IMR-90 (cell line): Measurements from ENCODE around the gene CRYBA2. TPM values are rescaled to one million over a fixed set of nuclear protein-coding genes. Genes with fewer than 3 reads are reported as not detected.

Experiments
- ATAC-seq: fragments of 200-7000 bp; cut with Tn5 transposase; 2 replicates; pipeline ENCODE4 v1.9.1; 2020; ENCODE audit warnings: low read depth, mild to moderate bottlenecking, moderate library complexity
- BruUV-seq: library from RNA; stranded (reverse); fragments of 400-500 nt; replicated peaks from 2 replicates; lab custom pipeline; 2021; lab: Mats Ljungman, UMichigan
- CTCF ChIA-PET: fragments of 300-600 bp; formaldehyde crosslinking; extraction: SDS; loops from one replicate; lab custom pipeline; 2021; ENCODE audit warnings: antibody characterized with exemption; lab: Yijun Ruan, JAX
- POLR2A ChIA-PET: fragments of 300-600 bp; sonication (Branson Sonifier 250); formaldehyde crosslinking; loops from one replicate; lab custom pipeline; 2022; ENCODE audit warnings: antibody characterized with exemption; ENCODE audit not compliant: unreplicated experiment; lab: Charles Lee
- DNase-seq: peaks from one replicate; pipeline ENCODE4 v3.0.0; 2013
- H2AFZ ChIP-seq: replicated peaks from 2 replicates; pipeline ENCODE3; 2013; ENCODE audit warnings: low read length, mild to moderate bottlenecking; ENCODE audit not compliant: poor library complexity
- H2AK5ac ChIP-seq: 2 replicates; pipeline ENCODE4 v1.6.1; 2013; ENCODE audit warnings: low read depth, low read length, inconsistent platforms
- H2AK9ac ChIP-seq: replicated peaks from 2 replicates; pipeline ENCODE3; 2013; ENCODE audit warnings: mild to moderate bottlenecking, low read depth, low read length, moderate library complexity; ENCODE audit not compliant: poor library complexity
- H2BK120ac ChIP-seq: 2 replicates; pipeline ENCODE4 v1.6.1; 2013; ENCODE audit warnings: low read depth, low read length, inconsistent platforms
- H2BK15ac ChIP-seq: 3 replicates; pipeline ENCODE4 v1.6.1; 2013; ENCODE audit warnings: low read depth, low read length, inconsistent platforms
- H2BK20ac ChIP-seq: 2 replicates; pipeline ENCODE4 v1.6.1; 2013; ENCODE audit warnings: low read depth, mild to moderate bottlenecking, inconsistent platforms, low read length, moderate library complexity
- H2BK5ac ChIP-seq: 2 replicates; pipeline ENCODE4 v1.6.1; 2013; ENCODE audit warnings: mild to moderate bottlenecking, low read depth, low read length, inconsistent platforms; ENCODE audit not compliant: poor library complexity, severe bottlenecking
- H3K14ac ChIP-seq: replicated peaks from 2 replicates; pipeline ENCODE4 v1.6.1; 2013; ENCODE audit warnings: low read depth, low read length, inconsistent platforms
- H3K18ac ChIP-seq: 2 replicates; pipeline ENCODE4 v1.6.1; 2013; ENCODE audit warnings: low read depth, low read length, control low read depth
- H3K23ac ChIP-seq: 2 replicates; pipeline ENCODE4 v1.6.1; 2013; ENCODE audit warnings: low read depth, low read length, inconsistent platforms
- H3K27ac ChIP-seq: 2 replicates; pipeline ENCODE4 v1.5.1; 2013; ENCODE audit warnings: mild to moderate bottlenecking, control low read depth, low read length; ENCODE audit not compliant: insufficient read depth
- H3K27me3 ChIP-seq: 2 replicates; pipeline ENCODE4 v1.6.1; 2013; ENCODE audit warnings: low read length; ENCODE audit not compliant: control insufficient read depth, insufficient read depth
- H3K36me3 ChIP-seq: 2 replicates; pipeline ENCODE4 v1.6.1; 2013; ENCODE audit warnings: low read length, mixed read lengths; ENCODE audit not compliant: control insufficient read depth, insufficient read depth
- H3K4ac ChIP-seq: 2 replicates; pipeline ENCODE4 v1.6.1; 2013; ENCODE audit warnings: low read depth, low read length, inconsistent platforms
- H3K4me1 ChIP-seq: 2 replicates; pipeline ENCODE4 v1.6.1; 2013; ENCODE audit warnings: low read length, mixed read lengths; ENCODE audit not compliant: control insufficient read depth, insufficient read depth
- H3K4me2 ChIP-seq: 2 replicates; pipeline ENCODE4 v1.6.1; 2013; ENCODE audit warnings: low read depth, mild to moderate bottlenecking, control low read depth, low read length, moderate library complexity
- H3K4me3 ChIP-seq: 2 replicates; pipeline ENCODE4 v1.5.1; 2013; ENCODE audit warnings: low read depth, mild to moderate bottlenecking, control low read depth, low read length, moderate library complexity; ENCODE audit not compliant: insufficient read depth
- H3K56ac ChIP-seq: 2 replicates; pipeline ENCODE4 v1.6.1; 2013; ENCODE audit warnings: low read length, inconsistent platforms; ENCODE audit not compliant: insufficient read depth; ENCODE audit errors: extremely low read depth
- H3K79me1 ChIP-seq, 2 experiments: 2 replicates each; pipeline ENCODE4 v1.6.1; 2013; ENCODE audit warnings: low read length in 2 of 2, inconsistent platforms in 1 of 2, low read depth in 1 of 2
- H3K9ac ChIP-seq: 2 replicates; pipeline ENCODE4 v1.6.1; 2013; ENCODE audit warnings: low read depth, low read length, control low read depth
- H3K9me1 ChIP-seq: 2 replicates; pipeline ENCODE4 v1.6.1; 2013; ENCODE audit warnings: low read length, inconsistent platforms; ENCODE audit not compliant: insufficient read depth
- H3K9me3 ChIP-seq: 2 replicates; pipeline ENCODE4 v1.6.1; 2013; ENCODE audit warnings: low read length; ENCODE audit not compliant: control insufficient read depth, insufficient read depth
- H4K20me1 ChIP-seq: 2 replicates; pipeline ENCODE4 v1.6.1; 2013; ENCODE audit warnings: low read length, inconsistent platforms; ENCODE audit not compliant: insufficient read depth
- H4K5ac ChIP-seq: 2 replicates; pipeline ENCODE4 v1.6.1; 2013; ENCODE audit warnings: mild to moderate bottlenecking, low read depth, low read length, control low read depth
- H4K8ac ChIP-seq, 2 experiments: 2 replicates each; pipeline ENCODE4 v1.6.1; 2013; ENCODE audit warnings: low read depth in 2 of 2, low read length in 2 of 2, control low read depth in 1 of 2, inconsistent platforms in 1 of 2
- H4K91ac ChIP-seq: 2 replicates; pipeline ENCODE4 v1.6.1; 2013; ENCODE audit warnings: low read depth, low read length, inconsistent platforms; ENCODE audit not compliant: insufficient read depth
- BHLHE40 ChIP-seq: fragments of 150-350 bp; IDR thresholded peaks from 2 replicates; pipeline ENCODE4 v1.6.1; 2016; ENCODE audit warnings: mild to moderate bottlenecking, low read depth, low read length
- CEBPB ChIP-seq: IDR thresholded peaks from 2 replicates; pipeline ENCODE4 v1.6.1; 2012; ENCODE audit warnings: low read depth, low read length, improper control_type of control experiment
- CHD1 ChIP-seq: IDR thresholded peaks from 2 replicates; pipeline ENCODE4 v1.6.1; 2012; ENCODE audit warnings: low read depth, low read length, improper control_type of control experiment
- CTCF ChIP-seq: conservative IDR thresholded peaks from 2 replicates; pipeline ENCODE4 v1.5.1; 2012; ENCODE audit warnings: mild to moderate bottlenecking, low read depth, low read length, improper control_type of control experiment
- FOS ChIP-seq: fragments of 150-350 bp; IDR thresholded peaks from 2 replicates; pipeline ENCODE4 v1.6.1; 2016; ENCODE audit warnings: low read depth, low read length
- MAFK ChIP-seq: IDR thresholded peaks from 2 replicates; pipeline ENCODE4 v1.6.1; 2012; ENCODE audit warnings: low read depth, low read length, improper control_type of control experiment
- MAZ ChIP-seq: IDR thresholded peaks from 2 replicates; pipeline ENCODE4 v1.6.1; 2012; ENCODE audit warnings: low read depth, mild to moderate bottlenecking, low read length, improper control_type of control experiment, moderate library complexity, borderline replicate concordance
- MXI1 ChIP-seq: IDR thresholded peaks from 2 replicates; pipeline ENCODE4 v1.6.1; 2012; ENCODE audit warnings: low read depth, mild to moderate bottlenecking, low read length, moderate library complexity, borderline replicate concordance
- POLR2A ChIP-seq: IDR thresholded peaks from 2 replicates; pipeline ENCODE4 v1.6.1; 2012; ENCODE audit warnings: mild to moderate bottlenecking, low read depth, low read length
- RCOR1 ChIP-seq: IDR thresholded peaks from 2 replicates; pipeline ENCODE4 v1.6.1; 2012; ENCODE audit warnings: mild to moderate bottlenecking, low read length, improper control_type of control experiment; ENCODE audit not compliant: insufficient replicate concordance
- RFX5 ChIP-seq: IDR thresholded peaks from 2 replicates; pipeline ENCODE4 v1.8.0; 2012; ENCODE audit warnings: low read depth, mild to moderate bottlenecking, low read length, moderate library complexity
- SMC3 ChIP-seq: fragments of 150-350 bp; IDR thresholded peaks from 2 replicates; pipeline ENCODE4 v1.6.1; 2016; ENCODE audit warnings: low read depth, mild to moderate bottlenecking, antibody characterized with exemption, low read length, moderate library complexity
- WGBS, 2 experiments: methylation state at CpG; one replicate each; pipeline versions ENCODE4 v1.1.5 to v1.1.7; 2013; ENCODE audit warnings: missing lambda C conversion rate in 2 of 2; ENCODE audit not compliant: insufficient read length in 1 of 2; ENCODE audit errors: extremely low coverage in 2 of 2; 5-methylcytosine and 5-hydroxymethylcytosine counted together
- dilution Hi-C: fragments of 300-500 bp; cut with HindIII; formaldehyde crosslinking; loops from one replicate; pipeline ENCODE4 v1.14.3; 2018; ENCODE audit warnings: low sequenced_read_pairs; ENCODE audit not compliant: unreplicated experiment
- in situ Hi-C: fragments of 300-500 bp; cut with MboI; formaldehyde crosslinking; loops from 3 replicates; pipeline ENCODE4 v1.14.3; 2019; ENCODE audit warnings: low sequenced_read_pairs, inconsistent platforms, mixed read lengths
- intact Hi-C: fragments of 100-400 bp; cut with micrococcal nuclease; formaldehyde crosslinking; loops from 2 replicates; pipeline ENCODE4 v1.10.0; 2022
- polyA plus RNA-seq, 3 experiments: library from polyadenylated mRNA; depleted of rRNA; stranded (reverse); fragments of >200 nt; gene quantifications; 2 replicates each; pipeline ENCODE4 v1.2.3, GENCODE V29; 2012; ENCODE audit warnings: low replicate concordance in 1 of 3
- total RNA-seq: library from RNA; depleted of rRNA; stranded (reverse); fragments of >200 nt; gene quantifications from 2 replicates; pipeline ENCODE4 v1.2.3, GENCODE V29; 2012
- TF ChIP-seq, protein P1 (sequence below): fragments of 150-350 bp; IDR thresholded peaks from 2 replicates; pipeline ENCODE4 v1.6.1; 2016; ENCODE audit warnings: low read depth, mild to moderate bottlenecking, low read length, moderate library complexity, borderline replicate concordance

CRYBA2 gene
- total and polyA plus RNA-seq, 2 of the 4 experiments (the other 2 are of a cell fraction): not detected

DNA sequence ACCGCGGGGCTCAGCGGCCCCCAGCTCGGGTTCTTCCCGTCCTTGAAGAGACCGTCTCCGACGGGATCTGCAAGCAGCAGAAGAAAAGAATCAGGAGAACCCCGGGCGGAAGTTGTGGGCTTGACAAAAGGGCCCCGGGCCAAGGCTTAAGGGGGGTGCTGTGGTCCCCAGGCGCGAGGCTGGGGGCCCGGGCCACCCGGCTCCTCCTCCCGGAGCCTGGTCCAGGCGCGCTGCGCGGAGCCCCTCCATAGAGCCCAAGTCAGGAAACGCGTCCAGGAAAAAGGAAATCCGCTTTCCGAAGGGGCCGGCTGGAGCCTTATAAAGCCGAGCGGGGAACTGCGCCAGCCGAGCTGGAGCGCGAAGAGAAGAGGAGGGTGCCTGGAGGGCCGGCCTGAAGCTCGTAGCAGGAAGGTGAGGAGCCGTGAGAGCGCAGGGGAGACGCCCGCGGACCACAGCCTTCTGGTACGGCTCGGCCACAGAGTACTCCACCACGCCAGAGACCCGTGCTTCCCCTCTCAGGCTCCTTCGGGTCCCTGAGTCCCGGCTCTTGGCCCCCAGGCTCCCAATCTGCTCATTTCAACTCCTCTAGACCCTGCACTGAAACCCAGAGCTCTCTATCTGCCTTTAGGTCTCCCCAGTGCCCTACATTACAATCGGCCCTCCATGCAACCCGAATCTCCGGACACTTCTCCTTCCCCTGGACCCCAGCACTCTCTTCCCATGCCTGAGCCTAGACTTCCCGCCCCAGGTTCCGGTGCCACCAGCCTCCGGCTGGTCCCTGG lies 8.8 kb downstream of the CRYBA2 start:
- WGBS, 2 experiments: 0% methylated on average over 10 of the region's 50 CpGs; no CpG with 5 or more reads in 1 of the 2 experiments
- Histone ChIP-seq H3K56ac (no peak overlapping the region), H2BK5ac (no peak overlapping the region), H2BK120ac (no peak overlapping the region), H2BK20ac (no peak overlapping the region), H3K9ac (no peak overlapping the region), H2AK9ac (no peak overlapping the region), H3K9me1 (no peaks in the 10 kb centered on the region; the same call in 1 of the 2 replicates), H3K4me1 (0 out of 2 replicates have a peak, but pooled peaks cover 2% of the 10 kb centered on the region), H4K91ac (no peak overlapping the region), H3K4ac (no peak overlapping the region), H4K8ac (no peak overlapping the region), H3K27ac (no peak overlapping the region), H4K5ac (no peak overlapping the region), H3K9me3 (no peaks in the 10 kb centered on the region), H2AFZ (no peak overlapping the region), H2BK15ac (no peak overlapping the region), H3K4me3 (no peak overlapping the region), H3K18ac (no peak overlapping the region), H2AK5ac (no peak overlapping the region), H3K14ac (no peak overlapping the region), H3K27me3 (peaks cover 84% of the 10 kb centered on the region), H3K23ac (no peak overlapping the region), H4K20me1 (peaks cover 3% of the 10 kb centered on the region; the same call in 1 of the 2 replicates), H3K79me1 (no peaks in the 10 kb centered on the region), H3K4me2 (no peak overlapping the region), H3K36me3 (no peaks in the 10 kb centered on the region)
- dilution Hi-C loops: no loop called here
- CTCF ChIA-PET: no interaction called here
- no TSS peak for BruUV-seq
- ATAC-seq (no peak), DNase-seq (no peak)
- TF ChIP-seq, protein P1, sequence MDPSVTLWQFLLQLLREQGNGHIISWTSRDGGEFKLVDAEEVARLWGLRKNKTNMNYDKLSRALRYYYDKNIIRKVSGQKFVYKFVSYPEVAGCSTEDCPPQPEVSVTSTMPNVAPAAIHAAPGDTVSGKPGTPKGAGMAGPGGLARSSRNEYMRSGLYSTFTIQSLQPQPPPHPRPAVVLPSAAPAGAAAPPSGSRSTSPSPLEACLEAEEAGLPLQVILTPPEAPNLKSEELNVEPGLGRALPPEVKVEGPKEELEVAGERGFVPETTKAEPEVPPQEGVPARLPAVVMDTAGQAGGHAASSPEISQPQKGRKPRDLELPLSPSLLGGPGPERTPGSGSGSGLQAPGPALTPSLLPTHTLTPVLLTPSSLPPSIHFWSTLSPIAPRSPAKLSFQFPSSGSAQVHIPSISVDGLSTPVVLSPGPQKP: no peak
- TF ChIP-seq CEBPB: no peak
- TF ChIP-seq CTCF: no peak
- no peak for TF ChIP-seq MAZ
- TF ChIP-seq CHD1: no peak
- no peak for TF ChIP-seq POLR2A
- no peak for TF ChIP-seq RCOR1
- no peak for TF ChIP-seq MAFK
- no peak for TF ChIP-seq FOS
- no peak for TF ChIP-seq BHLHE40
- TF ChIP-seq RFX5: no peak
- no peak for TF ChIP-seq MXI1
- no peak for TF ChIP-seq SMC3
- in situ Hi-C loops: no loop called here
- POLR2A ChIA-PET: no interaction called here
- intact Hi-C loops: no loop called here
